ENCODE results near the gene FGB.
"Not testable (repeated sequence)": the region's sequence is repeated elsewhere in the genome, so short reads cannot be mapped to it uniquely, and the experiment has no call there.

DNA sequence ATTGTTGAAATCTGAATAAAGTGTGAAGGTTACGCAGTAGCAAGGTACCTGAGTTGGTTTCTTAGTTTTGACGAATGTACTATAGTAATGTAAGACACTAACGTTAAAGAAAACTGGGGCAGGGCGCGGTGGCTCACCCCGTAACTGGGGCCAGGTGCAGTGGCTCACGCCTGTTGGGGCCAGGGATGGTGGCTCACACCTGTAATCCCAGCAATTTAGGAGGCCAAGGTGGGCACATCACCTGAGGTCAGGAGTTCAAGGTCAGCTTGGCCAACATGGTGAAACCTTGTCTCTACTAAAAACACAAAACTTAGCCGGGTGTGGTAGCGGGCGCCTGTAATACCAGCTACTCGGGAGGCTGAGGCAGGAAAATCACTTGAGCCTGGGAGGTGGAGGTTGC is 34.5 kb downstream of the FGB start:
- not testable (repeated sequence) for TF ChIP-seq EZH2 (IDR thresholded peaks at IDR 0.05; ENCODE audit: insufficient read depth, poor library complexity, severe bottlenecking); EZH2phosphoT487 (IDR thresholded peaks at IDR 0.05; ENCODE audit: insufficient read depth, low read depth)
